Activated naive CD8-positive, alpha-beta T cell treated with anti-CD3 and anti-CD28 coated beads, Interleukin-2, amount 50 U/mL, for 24 hours (primary cell): ENCODE measurements around the gene MOCS1.

Source experiments
- ATAC-seq: fragments of 150-1000 bp; cut with Tn5 transposase; one replicate; pipeline ENCODE4 v1.10.0; 2021
- DNase-seq: peaks from one replicate; pipeline ENCODE4 v3.0.0; 2021
- H3K27ac Mint-ChIP-seq: one replicate; pipeline ENCODE4 v1.8.0; 2021; ENCODE audit warnings: mild to moderate bottlenecking, mixed read lengths
- H3K27me3 Mint-ChIP-seq: one replicate; pipeline ENCODE4 v1.8.0; 2021; ENCODE audit warnings: mixed read lengths
- H3K36me3 Mint-ChIP-seq: one replicate; pipeline ENCODE4 v1.8.0; 2021; ENCODE audit warnings: low read depth, mixed read lengths
- H3K4me1 Mint-ChIP-seq: one replicate; pipeline ENCODE4 v1.8.0; 2021; ENCODE audit warnings: mixed read lengths
- H3K4me3 Mint-ChIP-seq: one replicate; pipeline ENCODE4 v1.8.0; 2021; ENCODE audit warnings: mild to moderate bottlenecking, moderate library complexity, mixed read lengths
- H3K9me3 Mint-ChIP-seq: one replicate; pipeline ENCODE4 v1.8.0; 2021; ENCODE audit warnings: mixed read lengths

Gene MOCS1

DNA sequence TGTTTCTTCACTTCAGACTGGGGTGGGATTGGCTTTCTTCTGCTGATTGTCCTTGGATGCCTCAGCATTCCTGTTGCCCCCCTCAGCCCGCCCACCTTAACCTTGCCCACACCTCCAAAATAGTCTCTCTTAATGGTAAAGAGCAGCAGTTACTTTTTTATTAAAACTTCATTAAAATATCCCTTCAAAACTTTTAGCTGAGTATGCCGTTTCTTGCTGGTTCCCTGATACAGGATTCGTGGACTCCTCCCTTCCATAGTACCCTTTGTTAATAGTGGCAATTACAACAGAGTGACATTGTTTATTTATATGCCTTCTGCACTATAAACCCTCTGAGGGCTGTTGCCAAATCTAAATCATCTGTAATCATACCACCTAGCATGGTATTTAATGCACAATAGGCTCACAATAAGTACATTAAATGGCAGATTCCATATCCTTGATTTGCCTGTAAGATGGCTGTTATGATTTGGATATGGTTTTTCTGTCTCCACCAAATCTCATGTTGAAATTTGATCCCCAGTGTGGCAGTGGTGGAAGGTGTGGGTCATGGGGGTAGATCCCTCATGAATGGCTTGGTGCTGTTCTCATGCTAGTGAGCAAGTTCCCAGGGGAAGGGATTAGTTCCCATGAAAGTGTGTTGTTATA lies 3.5 kb upstream of the MOCS1 start:
- Mint-ChIP-seq H3K9me3 (no peaks in the 10 kb centered on the region), H3K36me3 (no peaks in the 10 kb centered on the region), H3K27me3 (peaks cover 14% of the 10 kb centered on the region), H3K4me1 (peaks cover 14% of the 10 kb centered on the region), H3K27ac (no peak overlapping the region), H3K4me3 (no peak overlapping the region)
- no peak for DNase-seq
- no peak for ATAC-seq

DNA sequence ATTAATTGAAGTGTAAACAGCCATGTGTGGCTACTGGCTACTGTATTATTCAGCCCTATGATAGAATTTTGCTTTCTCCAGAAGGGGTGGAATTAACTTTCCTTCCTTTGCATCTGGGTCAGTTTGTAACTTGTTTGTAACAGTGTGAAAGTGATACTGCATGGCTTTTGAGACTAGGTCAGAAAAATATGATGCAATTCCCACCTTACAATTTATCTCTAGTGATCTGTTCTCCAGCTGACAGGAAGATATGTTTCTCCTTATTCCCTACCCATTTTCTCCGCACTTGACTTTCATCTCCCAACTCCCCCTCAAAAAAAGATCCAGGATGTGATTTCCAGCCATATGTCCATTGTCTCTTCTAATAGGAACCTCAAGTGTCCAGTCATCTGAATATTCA lies 2.6 kb upstream of the MOCS1 start:
- Mint-ChIP-seq H3K4me1 (peaks cover 14% of the 10 kb centered on the region), H3K27me3 (peaks cover 14% of the 10 kb centered on the region), H3K4me3 (no peak overlapping the region), H3K9me3 (no peaks in the 10 kb centered on the region), H3K36me3 (no peaks in the 10 kb centered on the region), H3K27ac (no peak overlapping the region)
- ATAC-seq, result no peak
- no peak for DNase-seq

DNA sequence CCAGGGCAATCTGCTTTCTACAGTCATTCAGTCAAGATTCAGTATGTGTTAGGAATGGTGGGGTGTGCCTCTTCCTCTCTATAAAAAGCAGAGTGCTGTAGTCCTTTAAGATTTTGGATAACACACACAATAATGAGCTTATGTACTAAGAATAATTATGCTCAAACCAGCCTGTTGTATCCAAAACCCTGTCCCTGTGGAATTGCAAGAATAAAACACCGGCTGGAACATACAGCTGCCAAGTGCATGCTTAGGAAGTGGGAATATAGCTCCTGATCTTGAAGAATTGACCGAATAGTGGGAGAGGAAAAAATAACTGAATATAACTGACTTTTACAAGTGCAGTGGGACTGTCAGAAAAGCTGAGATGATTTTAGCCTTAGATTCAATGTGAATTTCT lies 979 bp upstream of the MOCS1 start:
- Mint-ChIP-seq H3K36me3 (no peaks in the 10 kb centered on the region), H3K4me1 (peaks cover 14% of the 10 kb centered on the region), H3K27ac (no peak overlapping the region), H3K27me3 (peaks cover 14% of the 10 kb centered on the region), H3K4me3 (no peak overlapping the region), H3K9me3 (no peaks in the 10 kb centered on the region)
- DNase-seq (no peak), ATAC-seq (no peak)

DNA sequence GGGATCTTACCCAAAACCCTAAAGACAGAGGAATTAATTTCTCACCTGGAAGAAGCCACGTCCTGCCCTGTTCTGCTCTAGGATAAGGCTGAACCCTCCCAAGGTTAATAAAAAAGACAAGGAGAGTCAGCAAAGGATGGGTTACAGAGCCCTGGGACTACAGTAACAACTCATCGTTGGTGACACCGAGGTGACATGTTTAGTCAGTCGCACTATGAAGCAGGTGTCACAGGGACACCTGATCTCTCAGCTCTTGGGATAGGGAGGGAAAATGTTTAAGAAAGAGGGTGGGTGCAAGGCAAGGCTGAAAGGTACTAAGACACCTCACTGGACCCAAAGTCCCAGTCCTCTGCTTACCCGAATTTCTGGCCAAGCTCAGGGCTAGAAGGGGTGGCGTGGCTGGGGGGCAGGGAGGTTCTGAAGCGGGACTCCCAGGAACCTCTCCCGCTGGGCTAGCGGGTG lies 562 bp downstream of the MOCS1 start:
- Mint-ChIP-seq H3K27ac (peak overlapping the region; percentile 40), H3K4me3 (peak overlapping the region; percentile 70), H3K36me3 (no peaks in the 10 kb centered on the region), H3K4me1 (peaks cover 14% of the 10 kb centered on the region), H3K9me3 (no peaks in the 10 kb centered on the region), H3K27me3 (peaks cover 12% of the 10 kb centered on the region)
- ATAC-seq, result peak; percentile 41
- DNase-seq, result no peak

DNA sequence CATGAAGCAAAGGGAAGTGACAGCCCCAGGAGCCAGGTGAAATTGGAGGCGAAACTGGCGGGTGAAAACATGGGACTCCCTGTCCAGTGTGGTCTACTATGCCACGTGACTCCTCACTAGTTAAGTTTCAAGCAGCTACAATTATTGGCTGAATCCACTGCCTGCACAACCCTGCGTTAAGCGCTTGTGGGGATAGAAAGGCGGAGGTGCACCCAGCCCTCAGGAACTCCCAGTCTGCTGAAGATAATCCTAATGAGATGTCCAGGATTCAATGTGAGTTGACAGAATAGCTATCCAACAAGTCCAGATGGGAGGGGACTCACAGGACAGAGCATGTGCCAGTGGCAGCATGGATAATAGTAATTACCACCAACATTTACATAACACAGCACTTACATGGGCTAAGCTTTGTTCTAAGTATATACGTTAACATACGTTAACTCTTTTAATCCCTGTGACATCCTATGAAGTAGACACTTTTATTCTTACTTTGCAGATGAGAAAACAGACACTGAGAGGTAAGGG lies 1.8 kb downstream of the MOCS1 start:
- no peak for ATAC-seq
- Mint-ChIP-seq H3K36me3 (no peaks in the 10 kb centered on the region), H3K27me3 (peaks cover 11% of the 10 kb centered on the region), H3K9me3 (no peaks in the 10 kb centered on the region), H3K4me1 (peaks cover 14% of the 10 kb centered on the region), H3K4me3 (no peak overlapping the region), H3K27ac (no peak overlapping the region)
- no peak for DNase-seq

DNA sequence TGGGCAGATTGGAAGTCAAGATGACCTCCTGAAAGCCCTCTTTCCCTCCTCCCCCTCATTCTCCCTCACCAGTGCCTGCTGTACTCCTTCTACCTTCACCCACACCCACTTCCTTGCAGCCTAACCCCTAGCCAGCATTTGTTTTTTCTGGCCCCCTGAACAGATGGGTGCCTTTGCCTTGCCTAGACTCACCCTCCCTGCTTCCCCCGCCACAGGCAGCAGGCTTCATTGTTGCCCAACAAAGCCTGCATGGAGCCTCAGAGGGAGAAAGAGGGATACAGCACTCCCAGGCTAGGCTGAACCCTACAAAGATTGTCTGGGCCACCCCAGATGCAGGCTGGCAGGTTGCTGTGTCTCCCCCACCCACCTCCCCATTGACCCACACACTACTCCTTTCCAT lies 2.7 kb downstream of the MOCS1 start:
- DNase-seq (no peak), ATAC-seq (no peak)
- Mint-ChIP-seq H3K4me3 (no peak overlapping the region), H3K9me3 (no peaks in the 10 kb centered on the region), H3K27ac (no peak overlapping the region), H3K27me3 (peaks cover 7% of the 10 kb centered on the region), H3K4me1 (peaks cover 14% of the 10 kb centered on the region), H3K36me3 (no peaks in the 10 kb centered on the region)

DNA sequence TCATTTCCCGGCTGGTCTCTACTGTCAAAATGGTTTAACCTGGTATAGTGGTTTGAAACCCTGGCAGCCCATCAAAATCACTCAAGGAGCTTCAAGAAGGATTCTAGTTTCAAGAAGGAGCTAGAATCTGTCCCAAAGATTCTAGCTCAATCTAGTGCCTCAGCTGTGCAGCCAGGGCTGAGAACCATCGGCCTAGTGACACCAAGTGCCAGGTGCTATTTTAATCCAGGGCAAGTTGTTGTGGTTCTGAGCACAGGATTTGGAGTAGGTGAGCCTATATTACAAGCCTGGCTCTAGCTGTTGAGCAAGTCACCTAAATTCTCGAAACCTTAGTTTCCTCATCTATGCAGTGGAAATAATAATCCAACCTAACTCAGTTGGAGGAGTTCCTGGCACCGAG lies 3.7 kb downstream of the MOCS1 start:
- peaks cover 14% of the 10 kb centered on the region for H3K4me1 Mint-ChIP-seq
- ATAC-seq (no peak), DNase-seq (no peak)
- H3K36me3 Mint-ChIP-seq, result no peaks in the 10 kb centered on the region
- no peak overlapping the region for H3K4me3 Mint-ChIP-seq
- H3K27ac Mint-ChIP-seq, result no peak overlapping the region
- no peaks in the 10 kb centered on the region for H3K9me3 Mint-ChIP-seq
- H3K27me3 Mint-ChIP-seq, result peaks cover 7% of the 10 kb centered on the region

DNA sequence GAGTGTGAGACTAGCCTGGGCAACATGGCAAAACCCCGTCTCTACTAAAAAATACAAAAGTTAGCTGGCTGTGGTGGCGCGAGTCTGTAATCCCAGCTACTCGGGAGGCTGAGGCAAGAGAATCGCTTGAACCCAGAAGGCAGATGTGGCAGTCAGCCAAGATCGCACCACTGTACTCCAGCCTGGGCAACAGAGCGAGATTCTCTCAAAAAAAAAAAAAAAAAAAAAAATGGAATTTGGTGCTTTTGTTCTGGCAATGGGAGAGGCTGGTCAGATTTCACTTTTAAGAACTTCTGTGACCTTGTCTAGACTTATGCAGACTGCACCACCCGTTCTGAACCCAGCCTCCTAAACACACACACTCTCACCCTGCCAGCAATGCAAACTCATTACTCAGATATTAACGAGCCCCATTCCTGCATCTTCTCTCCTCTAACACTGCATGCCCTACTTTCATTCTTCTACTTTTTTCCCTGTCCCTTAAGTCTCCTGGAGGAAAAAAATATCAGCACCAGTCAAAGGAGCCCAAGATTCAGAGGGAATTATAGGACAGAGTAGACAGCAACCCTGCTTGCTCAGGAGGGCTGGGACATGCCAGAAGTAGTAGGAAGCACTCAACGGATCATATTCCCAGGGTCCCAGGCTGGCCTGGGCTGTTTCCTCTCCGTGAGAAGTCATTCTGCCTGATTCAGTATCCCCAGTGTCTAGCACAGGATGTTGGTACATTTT lies 4.4 kb downstream of the MOCS1 start:
- no peaks in the 10 kb centered on the region for H3K36me3 Mint-ChIP-seq
- no peak overlapping the region for H3K4me3 Mint-ChIP-seq
- H3K27ac Mint-ChIP-seq, result no peak overlapping the region
- DNase-seq (no peak), ATAC-seq (no peak)
- peaks cover 7% of the 10 kb centered on the region for H3K27me3 Mint-ChIP-seq
- no peaks in the 10 kb centered on the region for H3K9me3 Mint-ChIP-seq
- H3K4me1 Mint-ChIP-seq, result peaks cover 14% of the 10 kb centered on the region

DNA sequence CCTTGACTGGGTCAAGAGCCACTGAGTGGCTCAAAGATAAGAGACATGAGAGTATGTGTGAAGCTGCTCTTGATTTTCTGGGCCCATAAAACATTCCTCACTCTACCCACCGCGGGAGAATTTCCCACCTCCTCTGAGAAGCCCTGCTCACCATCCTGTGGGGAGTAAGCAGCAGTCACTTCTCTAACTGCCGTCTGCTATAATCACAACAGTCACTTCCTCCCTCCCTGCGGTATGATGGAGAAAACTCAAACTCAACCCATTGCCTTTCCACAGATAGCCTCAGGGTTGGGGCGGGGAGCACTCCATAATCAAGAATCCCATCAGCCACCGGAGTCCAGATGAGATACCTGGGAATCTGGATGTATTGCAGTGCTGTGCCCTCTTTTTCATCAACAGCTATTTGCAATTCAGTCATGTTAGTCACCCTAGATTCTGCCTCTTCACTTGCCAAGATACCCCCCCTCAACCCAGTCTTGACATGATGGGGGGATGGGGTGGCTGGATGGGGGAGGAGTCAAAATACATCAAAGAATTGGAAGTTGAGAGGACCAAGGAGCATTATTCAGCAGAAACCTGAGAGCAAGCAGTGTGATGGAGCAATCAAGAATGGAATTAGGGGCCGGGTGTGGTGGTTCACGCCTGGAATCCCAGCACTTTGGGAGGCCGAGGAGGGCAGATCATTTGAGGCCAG lies 5.1 kb downstream of the MOCS1 start:
- Mint-ChIP-seq H3K36me3 (no peaks in the 10 kb centered on the region), H3K4me3 (no peak overlapping the region), H3K27me3 (peaks cover 7% of the 10 kb centered on the region), H3K27ac (no peak overlapping the region), H3K4me1 (peaks cover 11% of the 10 kb centered on the region), H3K9me3 (no peaks in the 10 kb centered on the region)
- DNase-seq (no peak), ATAC-seq (no peak)

DNA sequence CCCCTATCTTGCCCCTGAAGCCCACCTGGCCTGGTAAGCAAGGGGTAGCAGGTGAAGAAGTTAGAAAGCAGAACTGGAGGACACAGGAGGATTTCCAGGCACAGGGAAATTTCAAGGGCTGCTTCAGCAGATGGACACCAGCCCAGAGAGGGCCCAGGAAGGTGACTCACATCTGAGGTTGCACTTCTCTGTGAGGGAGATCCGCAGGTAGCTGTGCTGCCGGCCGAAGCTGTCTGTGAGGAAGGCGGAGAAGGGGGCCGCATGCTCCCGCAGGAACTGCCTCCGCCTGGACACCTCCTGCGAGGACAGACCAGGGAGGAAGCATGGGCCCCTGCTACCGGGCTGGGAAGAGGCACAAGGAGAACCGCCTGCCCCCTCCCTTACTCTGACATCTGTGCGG lies 7.1 kb downstream of the MOCS1 start:
- no peak for ATAC-seq

DNA sequence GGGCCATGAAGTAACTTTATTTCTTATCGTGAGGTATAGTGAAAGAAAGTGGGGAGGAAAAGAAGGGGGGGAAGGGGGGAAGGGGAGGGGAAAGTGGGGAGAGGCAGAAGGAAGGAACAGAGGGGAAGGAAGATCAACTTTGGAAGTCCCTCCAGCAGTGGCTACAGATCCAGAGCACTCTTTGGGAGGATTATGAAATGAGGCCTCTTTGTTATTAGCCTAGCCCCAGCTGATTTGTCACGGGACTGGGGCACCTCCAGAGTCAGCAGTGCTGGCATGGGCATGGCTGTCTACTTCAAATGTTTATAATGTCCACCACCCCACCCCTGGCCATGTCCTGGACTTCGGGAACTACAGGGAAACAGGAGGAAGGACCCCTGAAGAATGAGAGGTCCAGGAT lies 7.6 kb downstream of the MOCS1 start:
- ATAC-seq, result no peak
- H3K9me3 Mint-ChIP-seq, result no peaks in the 10 kb centered on the region
- no peak for DNase-seq
- no peak overlapping the region for H3K4me3 Mint-ChIP-seq
- H3K27ac Mint-ChIP-seq, result peak overlapping the region; percentile 3
- H3K36me3 Mint-ChIP-seq, result no peaks in the 10 kb centered on the region
- no peaks in the 10 kb centered on the region for H3K27me3 Mint-ChIP-seq
- H3K4me1 Mint-ChIP-seq, result peaks cover 2% of the 10 kb centered on the region

More for the DNA sequence above, 7.1 kb downstream of the MOCS1 start:
- H3K4me3 Mint-ChIP-seq, result no peak overlapping the region
- H3K9me3 Mint-ChIP-seq, result no peaks in the 10 kb centered on the region
- H3K36me3 Mint-ChIP-seq, result no peaks in the 10 kb centered on the region
- H3K27me3 Mint-ChIP-seq, result peaks cover 3% of the 10 kb centered on the region
- H3K4me1 Mint-ChIP-seq, result peaks cover 2% of the 10 kb centered on the region
- DNase-seq, result no peak
- H3K27ac Mint-ChIP-seq, result no peak overlapping the region

DNA sequence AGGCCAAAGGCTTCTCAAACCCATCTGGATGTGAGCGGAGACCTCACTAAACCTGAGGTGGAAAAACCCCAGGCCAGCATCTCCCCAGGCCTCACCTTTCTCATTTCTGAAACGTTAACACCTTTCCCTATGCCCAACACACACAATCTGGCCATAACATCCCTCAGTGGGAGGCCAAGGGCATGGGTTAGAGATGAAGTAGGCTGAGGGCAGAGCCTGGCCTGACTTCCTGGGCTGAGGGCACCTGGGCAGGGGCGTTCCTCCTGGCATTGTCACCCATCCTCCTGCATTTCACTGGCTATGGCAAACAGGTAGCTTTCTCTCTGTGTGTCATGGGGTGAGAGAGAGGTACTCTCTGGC lies 8.4 kb downstream of the MOCS1 start:
- Mint-ChIP-seq H3K9me3 (no peaks in the 10 kb centered on the region), H3K4me3 (no peak overlapping the region), H3K4me1 (peaks cover 2% of the 10 kb centered on the region), H3K27ac (peak overlapping the region; percentile 3), H3K27me3 (no peaks in the 10 kb centered on the region), H3K36me3 (no peaks in the 10 kb centered on the region)
- DNase-seq (no peak), ATAC-seq (no peak)

DNA sequence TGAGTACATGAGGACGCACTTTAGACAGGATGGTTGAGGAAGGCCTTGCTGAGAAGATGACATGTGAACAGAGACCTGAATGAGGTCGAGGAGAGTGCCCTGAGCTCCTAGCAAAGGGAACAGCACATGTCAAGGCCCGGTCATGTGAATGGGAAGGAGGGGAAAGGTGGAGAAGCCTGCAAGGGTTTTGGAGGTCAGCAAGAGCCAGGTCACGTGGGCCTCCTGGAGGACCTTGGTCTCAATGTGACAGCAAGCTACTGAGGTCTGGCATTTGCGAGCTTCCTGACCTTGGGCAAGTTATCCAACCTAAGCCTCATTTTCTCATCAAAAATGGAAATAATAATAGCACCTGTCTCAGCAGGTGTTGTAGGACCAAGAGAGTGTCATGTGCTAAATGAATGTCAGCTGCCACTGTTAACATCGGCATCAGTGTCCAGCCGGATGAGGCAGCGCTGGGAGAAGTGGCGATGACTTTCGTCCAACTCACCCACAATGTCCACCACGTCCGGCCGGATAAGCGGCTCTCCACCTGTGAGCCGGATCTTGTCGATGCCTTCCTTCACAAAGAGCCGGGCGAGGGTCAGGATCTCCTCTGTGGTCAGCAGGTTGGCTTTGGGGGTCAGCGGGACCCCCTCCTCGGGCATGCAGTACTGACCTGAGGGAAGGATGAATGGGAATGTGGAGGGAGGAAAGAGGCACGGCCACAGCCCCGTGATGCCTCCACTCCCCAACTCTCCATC lies 8.9 kb downstream of the MOCS1 start:
- Mint-ChIP-seq H3K27me3 (no peaks in the 10 kb centered on the region), H3K27ac (no peak overlapping the region), H3K4me1 (peaks cover 2% of the 10 kb centered on the region), H3K4me3 (no peak overlapping the region), H3K36me3 (no peaks in the 10 kb centered on the region), H3K9me3 (no peaks in the 10 kb centered on the region)
- DNase-seq (no peak), ATAC-seq (no peak)

DNA sequence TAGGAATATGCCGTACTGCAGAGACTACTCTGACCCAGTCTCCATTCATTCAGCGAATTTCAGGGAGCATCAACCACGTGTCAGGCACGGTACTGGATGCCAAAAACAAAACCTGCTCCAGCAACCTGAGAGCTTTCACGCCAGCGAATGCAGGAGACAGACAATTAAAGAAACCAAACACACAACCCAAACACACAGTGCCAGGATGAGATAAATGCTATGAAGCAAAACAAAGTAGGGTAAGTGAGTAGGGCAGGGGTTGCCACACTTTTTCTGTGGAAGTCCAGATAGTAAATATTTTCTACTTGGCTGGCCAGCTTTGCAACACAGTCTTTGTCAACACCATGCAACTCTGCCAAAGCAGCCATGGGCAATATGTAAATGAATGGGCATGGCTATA lies 10.0 kb downstream of the MOCS1 start:
- no peaks in the 10 kb centered on the region for H3K9me3 Mint-ChIP-seq
- no peak for ATAC-seq
- H3K27me3 Mint-ChIP-seq, result no peaks in the 10 kb centered on the region
- H3K27ac Mint-ChIP-seq, result no peak overlapping the region
- H3K4me3 Mint-ChIP-seq, result no peak overlapping the region
- H3K36me3 Mint-ChIP-seq, result no peaks in the 10 kb centered on the region
- DNase-seq, result no peak
- H3K4me1 Mint-ChIP-seq, result peaks cover 2% of the 10 kb centered on the region
